Neural cell (in vitro differentiated cells): ENCODE results near the gene GOT1.

Source experiments
- CTCF ChIP-seq: fragments of 450-650 bp; IDR thresholded peaks from 2 replicates; pipeline ENCODE4 v1.5.1; 2014; ENCODE audit warnings: antibody characterized with exemption, mild to moderate bottlenecking, moderate library complexity; ENCODE audit not compliant: poor library complexity, severe bottlenecking
- EP300 ChIP-seq: fragments of 450-650 bp; conservative IDR thresholded peaks from 2 replicates; pipeline ENCODE4 v1.6.1; 2014; ENCODE audit warnings: antibody characterized with exemption, mild to moderate bottlenecking, moderate library complexity; ENCODE audit not compliant: poor library complexity, severe bottlenecking
- EZH2 ChIP-seq: fragments of 200-600, 300-800 bp; shearing (Covaris generic), sonication (generic); IDR thresholded peaks from 2 replicates; pipeline ENCODE4 v1.6.1; 2014; ENCODE audit warnings: antibody characterized with exemption, low read length, borderline replicate concordance, mild to moderate bottlenecking; ENCODE audit not compliant: insufficient read depth, poor library complexity, severe bottlenecking
- MXI1 ChIP-seq: fragments of 450-650 bp; conservative IDR thresholded peaks from 2 replicates; pipeline ENCODE4 v1.6.1; 2014; ENCODE audit warnings: antibody characterized with exemption, mild to moderate bottlenecking; ENCODE audit not compliant: poor library complexity, severe bottlenecking
- POLR2AphosphoS5 ChIP-seq: IDR thresholded peaks from 2 replicates; pipeline ENCODE4 v1.6.1; 2012
- RAD21 ChIP-seq: fragments of 450-650 bp; conservative IDR thresholded peaks from 2 replicates; pipeline ENCODE4 v1.6.1; 2014; ENCODE audit warnings: antibody characterized with exemption, mild to moderate bottlenecking, moderate library complexity
- REST ChIP-seq: IDR thresholded peaks from 2 replicates; pipeline ENCODE4 v1.6.1; 2012; ENCODE audit warnings: borderline replicate concordance
- SMC3 ChIP-seq: fragments of 450-650 bp; conservative IDR thresholded peaks from 2 replicates; pipeline ENCODE4 v1.6.1; 2014; ENCODE audit warnings: antibody characterized with exemption, mild to moderate bottlenecking, moderate library complexity; ENCODE audit not compliant: poor library complexity
- TAF1 ChIP-seq: IDR thresholded peaks from 2 replicates; pipeline ENCODE4 v1.6.1; 2012; ENCODE audit warnings: low read depth

- TF ChIP-seq CTCF, result no peak
- no peak for TF ChIP-seq REST
- TF ChIP-seq RAD21, result no peak
- TF ChIP-seq POLR2AphosphoS5, result no peak
- TF ChIP-seq EP300, result no peak
- no peak for TF ChIP-seq EZH2
- no peak for TF ChIP-seq SMC3
- TF ChIP-seq MXI1, result no peak
- TF ChIP-seq TAF1, result no peak
Observed at GRCh38 chr10:99431190-99431760, 851 bp upstream of the GOT1 start.
